GM18867 (cell line): ENCODE measurements around the gene EXPH5.
A peak's percentile ranks its signal among the peaks of the same experiment; 100 is the strongest.
"Not testable (repeated sequence)": the region's sequence is repeated elsewhere in the genome, so short reads cannot be mapped to it uniquely, and the experiment has no call there.

Experiments
- ATAC-seq: cut with Tn5 transposase; IDR thresholded peaks from one replicate; pipeline ENCODE4 v1.9.1; 2021; ENCODE audit warnings: mild to moderate bottlenecking, moderate library complexity; ENCODE audit not compliant: unreplicated experiment

Gene EXPH5

DNA sequence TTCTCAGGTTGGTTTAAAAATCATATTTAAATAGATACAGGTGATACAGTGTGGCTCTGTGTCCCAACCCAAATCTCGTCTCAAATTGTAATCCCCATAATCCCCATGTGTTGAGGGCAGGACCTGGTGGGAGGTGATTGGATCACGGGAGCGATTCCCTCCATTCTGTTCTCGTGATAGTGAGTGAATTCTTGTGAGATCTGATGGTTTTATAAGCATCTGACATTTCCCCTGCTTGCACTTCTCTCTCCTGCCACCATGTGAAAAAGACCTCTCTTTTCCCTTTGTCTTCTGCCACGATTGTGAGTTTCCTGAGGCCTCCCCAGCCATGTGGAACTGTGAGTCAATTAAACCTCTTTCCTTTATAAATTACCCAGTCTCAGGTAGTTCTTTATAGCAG lies 9.2 kb upstream of the EXPH5 start:
- ATAC-seq: not testable (repeated sequence)

DNA sequence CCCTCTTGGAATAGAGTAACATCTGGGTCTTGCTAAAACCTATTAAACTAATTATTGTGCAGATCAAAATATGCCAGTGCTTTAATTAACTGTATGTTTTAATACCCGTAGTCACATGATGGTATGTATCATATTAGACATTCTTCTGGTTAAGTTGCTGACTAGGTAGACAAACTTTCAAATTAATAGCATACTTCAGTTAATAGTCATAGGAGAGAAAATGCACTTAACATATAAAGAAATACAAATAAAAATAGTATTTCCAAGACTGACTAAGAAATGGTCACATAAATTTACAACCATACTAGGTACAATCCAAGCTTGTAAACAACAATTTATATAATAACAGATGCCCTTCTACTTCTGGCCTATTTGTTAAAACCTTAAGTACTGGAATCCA lies 7.6 kb upstream of the EXPH5 start:
- no peak for ATAC-seq

DNA sequence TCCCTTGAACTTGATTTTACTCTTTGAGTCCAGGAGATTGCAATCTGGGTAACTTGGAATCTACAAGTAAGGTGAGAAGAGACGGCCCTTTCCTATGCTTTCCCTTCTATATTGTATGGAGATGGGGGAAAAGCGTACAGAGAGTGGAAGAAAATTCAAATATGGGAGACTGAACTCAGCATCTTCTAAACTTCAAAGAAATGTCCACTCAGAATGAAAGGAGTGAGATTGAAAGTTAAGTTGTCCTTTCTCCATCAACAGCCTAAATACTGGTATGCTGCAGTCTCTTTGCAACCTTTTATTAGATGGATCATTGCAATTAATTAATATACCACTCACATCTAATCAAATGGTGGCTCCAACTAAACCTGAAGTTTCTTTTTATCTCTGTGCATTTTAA lies 6.4 kb upstream of the EXPH5 start:
- no peak for ATAC-seq

DNA sequence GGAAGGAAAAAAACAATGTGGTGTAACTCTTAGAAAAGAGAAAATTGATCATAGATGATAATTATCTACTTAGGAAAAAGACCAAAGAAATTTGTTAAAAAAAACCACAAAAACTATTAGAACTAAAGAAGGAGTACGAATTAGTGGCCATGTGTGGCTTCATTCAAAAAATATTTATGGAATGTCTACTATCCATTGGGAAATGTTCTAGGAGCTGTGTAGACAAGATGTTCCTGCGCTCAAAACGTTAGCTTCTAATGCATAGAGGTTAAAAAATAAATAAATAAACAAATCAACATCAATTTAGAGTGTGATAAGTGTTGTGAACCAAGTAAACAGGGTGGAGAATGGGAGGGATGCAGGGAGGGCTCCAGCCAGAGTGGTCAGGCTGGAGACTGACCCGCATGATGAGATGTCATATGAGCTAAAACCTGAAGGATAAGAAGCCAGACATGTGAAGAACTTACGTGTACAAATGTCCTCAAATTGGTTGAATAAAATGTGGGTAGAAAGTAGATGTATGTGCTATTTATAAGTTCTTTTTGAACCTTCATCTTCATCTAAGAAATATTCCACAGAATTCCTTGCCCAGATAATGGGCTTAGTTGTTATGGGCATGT lies 4.3 kb upstream of the EXPH5 start:
- no peak for ATAC-seq

DNA sequence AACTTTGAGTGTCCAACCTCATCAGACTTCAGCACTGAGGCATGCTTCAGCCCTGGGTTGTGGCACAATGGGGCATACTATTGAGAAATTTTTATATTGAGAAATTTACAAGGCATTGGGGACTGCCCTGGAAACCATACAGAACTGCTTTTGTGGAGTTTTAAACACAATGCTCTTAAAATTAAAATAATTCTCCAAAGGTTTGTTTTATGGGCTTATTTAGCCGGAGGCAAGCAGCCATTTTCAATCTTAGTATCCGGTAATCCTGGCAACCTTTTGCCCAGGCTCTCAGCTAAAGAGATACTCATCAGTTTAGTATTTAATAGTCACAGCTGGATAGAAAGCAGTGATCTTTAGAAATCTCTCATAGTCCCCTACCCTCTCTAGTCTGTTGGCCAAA lies 3.1 kb upstream of the EXPH5 start:
- ATAC-seq: no peak

DNA sequence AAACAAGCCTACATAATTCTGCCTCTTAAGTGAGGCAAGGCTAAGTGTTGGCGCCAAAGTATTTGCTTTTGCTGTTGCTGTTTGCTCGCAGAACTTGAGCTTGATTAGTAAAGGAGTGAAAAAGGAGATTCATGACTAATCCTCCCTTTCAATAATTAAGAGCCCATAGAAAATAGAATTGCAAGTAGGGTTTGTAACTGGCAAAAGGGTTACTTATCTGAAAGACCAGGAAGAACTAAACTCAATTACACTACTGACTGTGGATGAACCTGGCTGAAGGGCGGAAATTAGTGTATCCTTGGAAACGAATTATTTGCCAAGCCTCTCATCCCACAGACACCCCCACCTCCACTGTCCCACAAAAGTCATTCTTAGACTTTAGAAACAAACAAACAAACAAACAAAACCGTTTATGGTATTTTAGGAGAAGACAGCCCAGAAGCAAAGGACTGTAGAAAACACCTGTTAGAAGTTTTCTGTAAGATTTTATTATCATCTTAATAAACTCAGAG lies 411 bp upstream of the EXPH5 start:
- no peak for ATAC-seq

DNA sequence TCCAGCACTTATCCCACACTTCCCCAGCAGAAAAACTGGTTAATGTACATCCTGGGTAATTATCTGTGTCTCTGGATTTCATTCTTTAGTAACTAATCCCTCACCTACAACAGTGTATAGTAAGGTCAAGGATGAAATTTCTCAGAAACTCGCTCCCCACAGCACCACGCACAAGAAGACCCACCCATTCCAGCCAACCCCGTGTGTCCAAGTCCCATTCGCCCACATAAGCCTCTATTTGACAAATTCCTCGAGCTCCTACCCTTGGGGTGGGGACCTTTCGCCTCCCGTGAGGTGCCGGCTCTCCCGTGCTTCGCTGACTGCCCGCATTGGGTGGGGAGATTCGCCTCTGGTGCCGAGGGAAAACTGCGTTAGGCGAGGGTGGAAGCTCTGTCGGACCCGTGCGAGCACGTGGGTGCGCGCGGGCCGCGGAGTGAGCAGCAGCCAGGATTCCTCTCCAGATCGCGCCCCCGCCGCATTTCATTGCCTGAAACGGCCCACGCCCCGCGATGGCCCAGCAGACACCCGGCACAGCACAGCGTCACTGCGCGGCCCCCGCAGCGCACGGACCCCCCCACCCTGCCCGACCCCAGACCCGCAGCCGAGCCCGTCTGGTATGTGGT lies 866 bp downstream of the EXPH5 start:
- peak; percentile 15 for ATAC-seq

DNA sequence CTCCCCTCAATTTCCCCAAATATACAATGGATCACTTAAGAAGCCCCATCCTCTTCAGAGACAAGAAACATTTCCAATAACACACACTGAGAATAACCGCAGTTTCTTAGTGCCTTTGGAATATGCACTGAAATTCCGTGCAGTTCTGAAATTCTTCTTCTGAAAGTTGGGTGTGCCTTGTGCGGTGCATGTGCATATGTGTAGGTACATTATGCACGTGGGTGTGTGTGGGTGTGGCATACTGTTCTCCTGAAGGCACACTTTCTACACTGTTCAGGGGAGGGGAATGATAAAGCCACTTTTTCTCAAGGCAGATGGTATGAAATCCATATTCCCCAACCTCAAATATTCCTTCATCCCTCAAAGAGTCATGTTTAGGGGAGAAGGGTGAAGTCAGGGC lies 1.7 kb downstream of the EXPH5 start:
- no peak for ATAC-seq

DNA sequence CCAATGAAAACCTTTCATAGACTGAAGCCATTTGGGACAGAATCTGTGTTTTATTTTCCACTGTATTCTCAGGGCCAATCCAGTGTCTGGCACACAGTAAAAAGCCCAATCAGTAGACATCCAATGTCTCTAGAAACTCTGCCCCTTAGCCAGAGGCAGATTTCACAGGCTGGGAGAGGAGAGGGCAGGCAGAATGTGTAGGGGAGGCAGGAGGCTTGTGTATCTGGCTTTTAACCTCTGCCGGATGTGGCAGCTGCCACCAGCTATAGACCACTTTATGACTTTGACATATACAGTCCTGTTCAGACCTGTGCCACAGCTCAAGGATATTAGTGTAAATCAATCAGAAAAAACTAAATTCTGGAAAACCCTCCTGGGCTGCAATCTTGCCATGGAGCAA lies 4.4 kb downstream of the EXPH5 start:
- ATAC-seq: no peak

DNA sequence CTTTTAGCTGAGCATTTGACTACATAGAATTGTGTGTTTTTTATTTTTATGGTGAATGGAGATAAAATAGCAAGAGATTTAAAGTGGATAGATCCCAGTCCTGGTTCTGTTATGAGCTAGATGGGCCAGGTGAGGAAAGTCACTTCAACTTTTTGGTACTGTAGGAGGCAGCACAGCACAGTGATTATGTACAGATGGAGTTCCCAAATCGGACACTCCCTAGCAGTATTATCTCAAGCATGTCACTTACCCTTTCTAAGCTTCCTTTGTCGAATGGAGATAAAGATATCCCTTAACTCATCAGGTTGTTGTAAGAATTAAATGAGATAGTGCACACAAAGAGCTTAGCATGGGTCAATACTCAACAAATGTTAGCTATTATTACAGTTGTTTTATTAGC lies 5.3 kb downstream of the EXPH5 start:
- ATAC-seq: no peak

DNA sequence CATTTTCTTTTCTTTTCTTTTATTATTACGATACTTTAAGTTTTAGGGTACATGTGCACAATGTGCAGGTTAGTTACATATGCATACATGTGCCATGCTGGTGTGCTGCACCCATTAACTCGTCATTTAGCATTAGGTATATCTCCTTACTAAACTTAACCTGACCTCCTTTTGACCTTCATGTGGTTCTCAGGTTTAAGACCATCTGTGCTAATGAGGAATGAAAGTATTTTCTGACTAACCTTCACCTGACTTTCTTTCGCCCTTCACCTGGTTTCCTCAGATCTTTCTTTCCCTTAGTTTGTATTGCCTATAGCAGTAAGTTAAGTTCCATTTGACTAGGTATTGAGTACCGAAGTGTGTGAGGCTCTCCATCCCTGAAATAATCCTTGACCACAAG lies 6.5 kb downstream of the EXPH5 start:
- no peak for ATAC-seq

DNA sequence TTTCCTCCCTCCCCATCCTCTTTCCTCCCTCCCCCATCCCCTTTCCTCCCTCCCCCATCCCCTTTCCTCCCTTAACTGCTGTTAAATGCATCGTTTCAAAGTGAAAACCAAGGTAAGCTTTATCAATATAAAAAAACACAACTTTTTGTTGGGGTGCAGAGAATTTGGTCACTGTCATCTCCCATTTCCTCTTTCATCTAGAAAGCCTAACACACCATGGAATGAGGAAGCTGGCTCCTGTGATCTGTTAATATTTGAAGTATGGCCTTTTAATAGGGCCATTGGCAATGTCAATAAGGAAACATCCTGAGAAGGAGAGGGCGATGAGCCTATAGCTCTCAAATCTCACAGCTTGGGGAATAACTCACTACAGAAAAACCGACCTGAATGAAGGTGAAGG lies 7.0 kb downstream of the EXPH5 start:
- ATAC-seq: no peak

DNA sequence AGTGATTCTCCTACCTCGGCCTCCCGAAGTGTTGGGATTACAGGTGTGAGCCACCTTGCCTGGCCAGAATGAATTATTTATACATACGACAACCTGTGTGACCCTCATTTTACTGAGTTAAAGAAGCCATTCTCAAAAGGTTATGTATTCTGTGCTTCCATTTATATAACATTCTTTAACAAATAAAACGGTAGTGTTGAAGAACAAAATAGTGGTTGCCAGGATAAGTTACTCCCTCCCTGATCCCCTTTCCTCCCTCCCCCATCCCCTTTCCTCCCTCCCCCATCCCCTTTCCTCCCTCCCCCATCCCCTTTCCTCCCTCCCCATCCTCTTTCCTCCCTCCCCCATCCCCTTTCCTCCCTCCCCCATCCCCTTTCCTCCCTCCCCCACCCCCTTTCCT lies 7.4 kb downstream of the EXPH5 start:
- not testable (repeated sequence) for ATAC-seq

DNA sequence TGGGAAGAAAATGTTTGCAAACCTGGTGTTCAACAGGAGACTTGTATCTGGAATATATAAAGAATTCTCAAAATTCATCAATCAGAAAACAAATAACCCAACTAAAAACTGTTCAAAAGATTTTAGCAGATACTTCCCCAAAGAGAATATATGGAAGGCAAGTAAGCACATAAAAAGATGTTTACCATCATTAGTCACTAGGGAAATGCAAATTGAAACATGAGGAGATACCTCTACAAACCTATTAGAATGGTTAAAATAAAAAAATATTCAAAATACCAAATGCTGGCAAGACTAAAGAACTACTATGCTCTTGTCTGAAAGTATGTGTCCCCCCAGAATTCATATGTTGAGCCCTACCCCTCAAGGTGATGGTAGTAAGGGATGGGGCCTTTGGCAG lies 8.6 kb downstream of the EXPH5 start:
- ATAC-seq: no peak

DNA sequence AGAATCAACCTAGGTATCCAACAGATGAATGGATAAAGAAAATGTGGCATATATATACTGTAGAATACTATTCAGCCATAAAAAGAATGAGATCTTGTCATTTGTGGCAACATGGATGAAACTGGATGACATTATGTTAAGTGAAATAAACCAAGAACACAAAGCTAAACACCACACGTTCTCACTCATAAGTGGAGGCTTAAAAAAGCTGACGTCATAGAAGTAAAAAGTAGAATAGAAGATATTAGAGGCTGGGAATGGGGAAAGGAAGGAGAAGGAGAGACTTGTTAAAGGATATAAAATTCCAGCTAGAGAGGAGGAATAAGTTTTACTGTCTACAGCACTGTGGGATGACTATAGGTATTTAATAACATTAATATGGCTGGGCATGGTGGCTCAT lies 12.9 kb downstream of the EXPH5 start:
- no peak for ATAC-seq

DNA sequence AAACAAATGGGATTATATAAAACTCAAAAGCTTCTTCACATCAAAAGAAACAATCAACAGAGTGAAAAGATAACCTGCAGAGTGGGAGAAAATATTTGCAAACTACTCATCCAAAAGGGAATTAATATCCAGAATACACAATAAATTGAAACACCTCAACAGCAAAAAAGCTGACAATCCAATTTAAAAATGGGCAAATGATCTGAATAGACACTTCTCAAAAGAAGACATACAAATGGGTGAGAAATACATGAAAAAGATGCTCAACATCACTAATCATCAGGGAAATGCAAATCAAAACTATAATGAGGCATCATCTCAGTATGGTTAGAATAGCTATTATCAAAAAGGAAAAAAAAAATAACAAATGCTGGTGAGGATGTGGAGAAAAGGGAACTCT lies 13.5 kb downstream of the EXPH5 start:
- no peak for ATAC-seq

DNA sequence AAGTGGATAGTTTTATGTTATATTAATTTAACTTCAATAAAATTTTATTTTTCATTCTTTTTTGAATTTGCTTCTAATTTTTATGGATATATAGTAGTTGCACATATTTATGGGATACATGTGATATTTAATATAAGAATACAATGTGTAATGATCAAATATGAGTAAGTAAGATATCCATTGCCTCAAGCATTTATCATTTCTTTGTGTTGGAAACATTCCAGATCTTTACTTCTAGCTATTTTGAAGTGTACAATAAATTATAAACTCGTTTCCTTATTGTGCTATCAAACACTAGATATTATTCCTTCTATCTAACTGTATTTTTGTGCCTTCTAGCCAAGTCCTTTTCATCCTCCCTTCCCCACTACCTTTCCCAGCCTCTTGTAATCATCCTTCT lies 17.0 kb downstream of the EXPH5 start:
- ATAC-seq: no peak

DNA sequence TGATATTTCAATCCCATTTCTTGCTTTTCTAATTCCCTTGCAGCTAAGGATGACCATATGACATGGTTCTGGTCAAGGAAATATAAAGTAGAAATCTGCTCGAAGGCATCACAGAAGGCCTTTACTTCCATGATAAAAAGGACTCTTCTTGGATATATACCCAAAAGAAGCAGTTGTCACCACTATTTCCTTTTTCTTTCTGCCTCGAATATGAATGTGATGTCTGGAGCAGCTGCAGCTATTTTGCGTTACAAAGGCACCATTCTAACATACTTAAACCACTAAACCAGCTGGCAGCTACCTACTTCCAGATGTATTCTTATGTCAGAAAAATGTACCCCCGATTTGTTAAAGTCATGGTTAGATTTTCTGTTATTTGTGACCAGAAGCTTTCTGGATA lies 18.9 kb downstream of the EXPH5 start:
- no peak for ATAC-seq

DNA sequence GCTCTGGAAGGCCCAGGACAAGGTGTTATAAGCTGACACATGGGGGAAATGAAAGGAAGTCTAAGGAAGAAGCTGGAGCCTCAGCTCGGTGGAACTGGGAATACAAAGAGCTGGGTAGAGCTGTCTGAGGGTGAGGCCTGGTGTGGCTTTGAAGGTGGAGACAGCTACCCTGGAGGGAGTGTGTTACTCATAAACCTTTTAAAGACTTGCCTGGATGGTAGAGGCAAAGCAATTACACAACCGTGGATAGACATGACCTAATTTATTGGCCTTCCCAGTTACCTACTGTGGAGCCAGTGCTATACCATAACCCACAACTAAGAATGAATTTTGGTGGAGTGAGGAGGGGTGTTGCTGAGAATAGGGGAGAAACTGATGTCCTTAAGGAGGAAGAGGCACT lies 22.6 kb downstream of the EXPH5 start:
- ATAC-seq: no peak

DNA sequence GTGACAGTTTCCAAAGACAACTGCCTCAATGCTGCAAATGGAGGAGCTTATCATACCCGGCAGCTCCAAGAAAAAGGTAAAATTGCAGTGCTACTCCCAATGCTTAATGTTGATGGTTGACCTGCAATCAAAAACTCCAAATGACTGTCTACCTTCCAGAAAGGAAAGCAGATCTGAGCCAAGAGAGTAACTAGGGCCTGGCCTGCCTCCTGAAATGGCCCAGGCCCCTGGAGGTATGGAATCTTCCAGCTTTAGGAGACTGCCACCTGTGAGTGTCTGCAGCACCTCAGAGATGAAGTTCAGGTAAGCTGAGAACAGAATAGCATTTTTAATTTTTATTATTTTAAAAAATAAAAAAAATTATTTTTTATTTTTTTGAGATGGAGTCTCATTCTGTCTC lies 23.7 kb downstream of the EXPH5 start:
- no peak for ATAC-seq

DNA sequence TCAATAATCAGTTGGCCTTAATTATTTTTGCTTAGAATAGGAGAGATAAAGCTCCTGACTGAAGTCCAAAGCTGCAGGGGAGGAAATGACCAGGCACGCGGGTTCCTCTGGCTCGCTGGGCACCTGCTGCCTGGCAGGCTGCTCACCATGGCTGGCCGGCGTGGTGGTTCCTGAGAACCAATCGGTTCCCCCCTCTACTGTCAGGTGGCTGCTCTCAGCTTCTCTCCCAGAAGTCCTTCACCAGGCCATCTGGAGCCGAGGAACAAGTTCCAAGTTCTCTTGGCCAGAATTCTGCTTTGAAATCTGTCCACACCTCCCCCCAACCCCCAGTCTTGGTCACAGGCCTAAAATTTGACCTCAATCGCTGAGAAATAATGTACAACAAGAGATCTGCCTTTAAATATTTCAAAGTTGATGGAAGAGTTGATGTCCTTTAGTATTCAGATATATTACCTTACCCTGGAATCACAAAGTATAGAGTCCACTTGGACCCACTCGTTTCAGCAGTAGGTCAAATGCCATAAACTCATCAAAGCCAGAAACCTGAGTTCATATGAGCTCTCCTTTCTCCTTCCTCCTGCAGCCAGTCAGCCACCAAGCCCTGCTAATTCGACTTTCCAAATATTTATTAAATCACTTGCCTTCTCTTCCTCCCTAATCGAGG lies 25.2 kb downstream of the EXPH5 start:
- ATAC-seq: no peak

DNA sequence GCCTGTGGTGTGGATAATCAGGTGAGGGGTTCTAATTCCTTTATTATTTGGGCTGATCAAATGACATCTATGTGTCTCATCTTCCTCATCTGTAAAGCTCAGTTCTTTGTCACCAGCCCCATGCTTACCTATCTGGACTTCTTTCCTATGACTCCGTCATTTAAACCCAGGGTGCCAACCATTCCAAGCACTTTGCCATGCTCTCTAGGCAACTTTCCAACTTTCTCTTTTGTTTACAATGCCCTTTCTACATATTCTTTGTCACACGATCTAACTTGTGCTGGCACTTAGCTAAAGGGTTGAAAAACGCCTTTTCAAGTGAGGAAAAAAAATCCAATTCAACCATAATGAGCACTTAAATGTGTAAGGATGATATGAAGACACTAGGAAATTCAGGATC lies 27.9 kb downstream of the EXPH5 start:
- no peak for ATAC-seq
